Coronary artery (tissue), 2 donors: Measurements from ENCODE around the gene CLDN34.

Source experiments
- DNase-seq: peaks from one replicate; pipeline ENCODE4 v3.0.0-alpha.2; 2017; ENCODE audit warnings: low spot score
- H3K27ac ChIP-seq, 2 donors: fragments of 200-600 bp; sonication (generic); one replicate each; pipeline ENCODE4 v1.5.1; 2016 to 2019
- H3K4me3 ChIP-seq: fragments of 200-600 bp; sonication (generic); 2 replicates; pipeline ENCODE4 v1.5.1; 2016; ENCODE audit warnings: mild to moderate bottlenecking, moderate library complexity
- CTCF ChIP-seq: fragments of 200-600 bp; sonication (generic); IDR thresholded peaks from one replicate; pipeline ENCODE4 v1.5.1; 2019; ENCODE audit warnings: antibody characterized with exemption

CLDN34 gene

GRCh38 chrX:9947131-9947794 lies 19.9 kb upstream of the CLDN34 start:
- no peak overlapping the region for H3K4me3 ChIP-seq
- H3K27ac ChIP-seq = no peak overlapping the region
- TF ChIP-seq CTCF = no peak
- DNase-seq = no peak

- no peak for DNase-seq
- TF ChIP-seq CTCF = no peak
- Histone ChIP-seq H3K4me3 (no peak overlapping the region), H3K27ac (no peak overlapping the region)
Measured at GRCh38 chrX:9948406-9948805, 18.8 kb upstream of the CLDN34 start.

- DNase-seq = no peak
- no peak overlapping the region for H3K27ac ChIP-seq
- H3K4me3 ChIP-seq = no peak overlapping the region
- no peak for TF ChIP-seq CTCF
Measured at GRCh38 chrX:9952300-9952699, 14.9 kb upstream of the CLDN34 start.

GRCh38 chrX:9953396-9953795 lies 13.8 kb upstream of the CLDN34 start:
- DNase-seq = no peak
- no peak for TF ChIP-seq CTCF
- Histone ChIP-seq H3K4me3 (no peak overlapping the region), H3K27ac (no peak overlapping the region)

- no peak for TF ChIP-seq CTCF
- Histone ChIP-seq H3K27ac (no peak overlapping the region), H3K4me3 (no peak overlapping the region)
- no peak for DNase-seq
Measured at GRCh38 chrX:9955506-9955905, 11.7 kb upstream of the CLDN34 start.

- Histone ChIP-seq H3K27ac (no peak overlapping the region), H3K4me3 (no peak overlapping the region)
- TF ChIP-seq CTCF = no peak
- no peak for DNase-seq
Measured at GRCh38 chrX:9957743-9958142, 9.4 kb upstream of the CLDN34 start.

GRCh38 chrX:9958183-9958582 lies 9.0 kb upstream of the CLDN34 start:
- TF ChIP-seq CTCF = no peak

More at GRCh38 chrX:9958183-9958582, 9.0 kb upstream of the CLDN34 start:
- no peak for DNase-seq
- Histone ChIP-seq H3K27ac (no peak overlapping the region), H3K4me3 (no peak overlapping the region)
